ENCODE results near the gene CDK6.
A peak's percentile ranks its signal among the peaks of the same experiment; 100 is the strongest.
"Not testable (repeated sequence)": the region's sequence is repeated elsewhere in the genome, so short reads cannot be mapped to it uniquely, and the experiment has no call there.

The CDK6 gene

GRCh38 chr7:92872701-92873100 is 36.3 kb upstream of the CDK6 start:
- Histone ChIP-seq H3K4me1 (ENCODE audit: low read length) (no peaks in the 10 kb centered on the region), H3K9ac (ENCODE audit: low read length) (no peak overlapping the region), H3K27ac (ENCODE audit: low read length) (no peak overlapping the region), H3K4me2 (ENCODE audit: low read length) (no peak overlapping the region), H3K79me2 (ENCODE audit: low read length) (no peaks in the 10 kb centered on the region), H4K20me1 (ENCODE audit: insufficient read depth, low read length) (no peaks in the 10 kb centered on the region), H3K36me3 (replicated peaks; ENCODE audit: low read depth, low read length) (peaks cover 15% of the 10 kb centered on the region), H3K27me3 (ENCODE audit: low read depth, low read length) (no peaks in the 10 kb centered on the region), H3K4me3 (ENCODE audit: low read length) (no peak overlapping the region), H3K9me3 (ENCODE audit: insufficient read depth, low read length) (peaks cover 17% of the 10 kb centered on the region), H2AFZ (ENCODE audit: low read depth, low read length) (no peak overlapping the region)
- TF ChIP-seq CTCF (IDR thresholded peaks at IDR 0.05; ENCODE audit: low read depth, low read length) (no peak), EZH2phosphoT487 (IDR thresholded peaks at IDR 0.05; ENCODE audit: low read depth) (no peak)

- Histone ChIP-seq H3K4me1 (ENCODE audit: low read length) (no peaks in the 10 kb centered on the region), H2AFZ (ENCODE audit: low read depth, low read length) (no peak overlapping the region), H3K4me2 (ENCODE audit: low read length) (no peak overlapping the region), H3K27ac (ENCODE audit: low read length) (no peak overlapping the region), H3K79me2 (ENCODE audit: low read length) (no peaks in the 10 kb centered on the region), H3K4me3 (ENCODE audit: low read length) (no peak overlapping the region), H3K9ac (ENCODE audit: low read length) (no peak overlapping the region), H3K36me3 (replicated peaks; ENCODE audit: low read depth, low read length) (peaks cover 15% of the 10 kb centered on the region), H4K20me1 (ENCODE audit: insufficient read depth, low read length) (no peaks in the 10 kb centered on the region), H3K9me3 (ENCODE audit: insufficient read depth, low read length) (peaks cover 24% of the 10 kb centered on the region), H3K27me3 (ENCODE audit: low read depth, low read length) (no peaks in the 10 kb centered on the region)
- TF ChIP-seq EZH2phosphoT487 (IDR thresholded peaks at IDR 0.05; ENCODE audit: low read depth) = no peak
- TF ChIP-seq CTCF (IDR thresholded peaks at IDR 0.05; ENCODE audit: low read depth, low read length) = no peak
Observed at GRCh38 chr7:92868683-92869293, 32.4 kb upstream of the CDK6 start.

- H3K4me1 ChIP-seq (ENCODE audit: low read length); H3K4me3 ChIP-seq (ENCODE audit: low read length); H3K27me3 ChIP-seq (ENCODE audit: low read depth, low read length); H3K36me3 ChIP-seq (replicated peaks; ENCODE audit: low read depth, low read length); H3K4me2 ChIP-seq (ENCODE audit: low read length); H4K20me1 ChIP-seq (ENCODE audit: insufficient read depth, low read length); H2AFZ ChIP-seq (ENCODE audit: low read depth, low read length); H3K79me2 ChIP-seq (ENCODE audit: low read length); H3K9ac ChIP-seq (ENCODE audit: low read length); H3K27ac ChIP-seq (ENCODE audit: low read length): not testable (repeated sequence)
- peaks cover 18% of the 10 kb centered on the region for H3K9me3 ChIP-seq (ENCODE audit: insufficient read depth, low read length)
- peak; percentile 22; the same call in 1 of the 2 replicates for TF ChIP-seq CTCF (IDR thresholded peaks at IDR 0.05; ENCODE audit: low read depth, low read length)
Observed at GRCh38 chr7:92864169-92864568, 27.8 kb upstream of the CDK6 start.

GRCh38 chr7:92856436-92856835 is 20.1 kb upstream of the CDK6 start:
- H3K4me2 ChIP-seq (ENCODE audit: low read length) = no peak overlapping the region
- no peak for TF ChIP-seq CTCF (IDR thresholded peaks at IDR 0.05; ENCODE audit: low read depth, low read length)
- no peak for TF ChIP-seq EZH2phosphoT487 (IDR thresholded peaks at IDR 0.05; ENCODE audit: low read depth)
- no peak overlapping the region for H3K27ac ChIP-seq (ENCODE audit: low read length)

More at GRCh38 chr7:92856436-92856835, 20.1 kb upstream of the CDK6 start:
- Histone ChIP-seq H3K9me3 (ENCODE audit: insufficient read depth, low read length) (no peaks in the 10 kb centered on the region), H3K9ac (ENCODE audit: low read length) (no peak overlapping the region), H3K4me1 (ENCODE audit: low read length) (peaks cover 4% of the 10 kb centered on the region), H3K79me2 (ENCODE audit: low read length) (no peaks in the 10 kb centered on the region), H3K36me3 (replicated peaks; ENCODE audit: low read depth, low read length) (no peaks in the 10 kb centered on the region), H3K4me3 (ENCODE audit: low read length) (no peak overlapping the region), H3K27me3 (ENCODE audit: low read depth, low read length) (no peaks in the 10 kb centered on the region), H2AFZ (ENCODE audit: low read depth, low read length) (no peak overlapping the region), H4K20me1 (ENCODE audit: insufficient read depth, low read length) (no peaks in the 10 kb centered on the region)

Data from OCI-LY3 (cell line).